ENCODE results near the gene SOX30. TPM values are rescaled to one million over a fixed set of nuclear protein-coding genes. Genes with fewer than 3 reads are reported as not detected.

The SOX30 gene
- 0.06 to 0.07 TPM in 2 of 5 replicates, not detected in the others for total RNA-seq (2022; extraction: Qiagen RNA extraction)

DNA sequence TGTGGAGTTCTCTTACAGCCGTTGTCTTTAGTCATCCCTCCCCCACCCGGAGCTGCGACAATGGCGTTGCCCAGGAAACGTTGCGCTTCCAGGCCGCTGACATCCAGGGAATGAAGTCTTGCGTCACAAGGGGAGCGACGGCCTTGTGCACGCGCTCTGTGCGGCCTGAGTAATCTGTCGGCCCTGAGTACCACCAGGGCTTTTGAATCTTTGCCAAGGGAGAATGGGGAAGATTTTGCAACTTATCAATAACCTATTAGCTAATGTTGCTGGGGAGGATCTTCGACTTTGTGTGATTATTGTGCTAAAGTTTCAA is at the start of gene SOX30:
TSS of gene SOX30 (minus strand) at position 62 of the 316 bp plus-strand sequence. CDS start 360 bp downstream, outside the sequence.

DNA sequence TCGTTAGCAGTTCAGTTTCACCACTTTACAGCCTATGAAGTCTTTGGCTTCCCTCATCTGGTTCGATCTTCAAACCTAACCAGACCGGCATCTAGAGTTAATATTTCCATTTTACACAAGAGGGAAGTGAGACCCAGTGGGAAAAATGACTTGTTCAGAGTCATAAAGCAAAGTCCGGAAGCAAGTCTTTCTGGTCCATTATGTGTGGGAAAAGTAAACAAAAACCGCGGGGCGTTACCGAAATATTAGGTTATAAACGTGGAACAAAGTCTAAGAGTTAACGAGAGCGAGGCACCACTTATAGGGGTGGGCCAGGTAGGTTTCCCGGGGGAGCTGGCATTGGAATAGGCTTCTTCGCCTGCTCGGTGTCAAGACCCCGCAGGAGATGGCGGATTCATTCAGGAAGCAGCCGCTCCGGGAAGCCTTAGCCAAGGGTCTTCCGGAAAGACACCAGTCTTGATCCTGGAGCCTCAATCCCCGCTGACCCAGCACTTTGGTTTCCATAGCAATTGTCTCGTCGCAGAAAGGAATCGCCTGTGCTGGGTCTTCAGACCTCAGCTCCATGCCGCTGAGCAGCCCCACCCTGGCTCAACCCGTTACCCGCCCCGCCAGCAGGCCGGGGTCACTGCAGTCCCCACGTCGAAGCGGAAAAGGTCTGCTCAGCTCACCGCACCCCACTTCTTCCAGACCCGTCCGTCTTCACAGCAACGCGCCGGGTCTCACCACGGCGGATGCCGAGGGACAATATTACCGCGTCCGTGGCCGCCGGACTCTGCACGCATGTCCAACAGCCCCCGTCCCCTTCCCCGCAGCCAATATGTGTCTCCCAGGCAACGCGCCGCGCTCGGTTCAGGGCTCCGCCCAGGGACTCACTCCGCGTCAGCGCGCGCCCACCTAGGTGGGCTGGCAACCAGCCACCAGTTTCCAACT is 18.7 kb upstream of the SOX30 start, which contains the start of gene C5orf52:
TSS of gene C5orf52 (plus strand) at position 872 of the 930 bp plus-strand sequence. CDS start 82 bp downstream, outside the sequence.

Other genes with a start within 250 kb of the SOX30 start
- gene NIPAL4, start 192.2 kb downstream of the SOX30 start, total RNA-seq (2022; extraction: Qiagen RNA extraction) = 9.7 to 14.3 TPM (median 11.1 TPM) in 5 replicates
- gene ADAM19, start 76.7 kb downstream of the SOX30 start, total RNA-seq (2022; extraction: Qiagen RNA extraction) = 8.9 to 13.4 TPM (median 11.2 TPM) in 5 replicates
- gene C5orf52, start 19.1 kb upstream of the SOX30 start, total RNA-seq (2022; extraction: Qiagen RNA extraction) = not detected in 5 replicates
- 23.2 to 29.9 TPM (median 24.8 TPM) in 5 replicates for gene THG1L, start 79.0 kb upstream of the SOX30 start, total RNA-seq (2022; extraction: Qiagen RNA extraction)
- 2.3 to 3.1 TPM (median 2.8 TPM) in 5 replicates for gene LSM11, start 91.3 kb upstream of the SOX30 start, total RNA-seq (2022; extraction: Qiagen RNA extraction)
- gene CLINT1, start 206.7 kb upstream of the SOX30 start, total RNA-seq (2022; extraction: Qiagen RNA extraction) = 63.0 to 84.2 TPM (median 73.2 TPM) in 5 replicates